Measurements from ENCODE around the gene PLCB1.

DNA sequence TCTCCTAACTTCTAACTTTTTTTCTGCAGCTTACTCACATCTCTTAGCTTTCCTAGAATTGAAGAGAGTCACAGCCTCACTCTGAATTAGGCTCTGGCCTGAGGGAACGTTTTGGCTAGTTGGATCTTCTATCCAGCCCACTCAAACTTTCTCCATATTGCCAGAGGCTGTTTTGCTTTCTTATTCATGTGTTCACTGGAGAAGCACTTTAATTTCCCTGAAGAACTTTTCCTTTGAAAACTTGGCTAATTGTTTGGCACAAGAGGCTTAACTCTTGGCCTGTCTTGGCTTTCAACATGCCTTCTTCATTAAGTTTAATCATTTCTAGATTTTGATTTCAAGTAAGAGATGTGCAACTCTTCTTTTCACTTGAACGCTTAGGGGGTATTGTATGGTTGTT is 798.7 kb downstream of the PLCB1 start:
- TF ChIP-seq, protein P1, sequence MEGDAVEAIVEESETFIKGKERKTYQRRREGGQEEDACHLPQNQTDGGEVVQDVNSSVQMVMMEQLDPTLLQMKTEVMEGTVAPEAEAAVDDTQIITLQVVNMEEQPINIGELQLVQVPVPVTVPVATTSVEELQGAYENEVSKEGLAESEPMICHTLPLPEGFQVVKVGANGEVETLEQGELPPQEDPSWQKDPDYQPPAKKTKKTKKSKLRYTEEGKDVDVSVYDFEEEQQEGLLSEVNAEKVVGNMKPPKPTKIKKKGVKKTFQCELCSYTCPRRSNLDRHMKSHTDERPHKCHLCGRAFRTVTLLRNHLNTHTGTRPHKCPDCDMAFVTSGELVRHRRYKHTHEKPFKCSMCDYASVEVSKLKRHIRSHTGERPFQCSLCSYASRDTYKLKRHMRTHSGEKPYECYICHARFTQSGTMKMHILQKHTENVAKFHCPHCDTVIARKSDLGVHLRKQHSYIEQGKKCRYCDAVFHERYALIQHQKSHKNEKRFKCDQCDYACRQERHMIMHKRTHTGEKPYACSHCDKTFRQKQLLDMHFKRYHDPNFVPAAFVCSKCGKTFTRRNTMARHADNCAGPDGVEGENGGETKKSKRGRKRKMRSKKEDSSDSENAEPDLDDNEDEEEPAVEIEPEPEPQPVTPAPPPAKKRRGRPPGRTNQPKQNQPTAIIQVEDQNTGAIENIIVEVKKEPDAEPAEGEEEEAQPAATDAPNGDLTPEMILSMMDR (IDR thresholded peaks at IDR 0.05): no peak
- TF ChIP-seq POLR2A (IDR thresholded peaks at IDR 0.05): no peak

All from Peyer's patch (tissue), 4 donors.